NCI-H524 (cell line): ENCODE results near the gene LGALS7B.
"Not testable (repeated sequence)": the region's sequence is repeated elsewhere in the genome, so short reads cannot be mapped to it uniquely, and the experiment has no call there.

ENCODE experiments used
- DNase-seq, 2 experiments: peaks; one replicate each; lab custom pipeline; 2025; lab: John Stamatoyannopoulos, UW

Gene LGALS7B

GRCh38 chr19:38796154-38796553 is 7.2 kb downstream of the LGALS7B start:
- no peak for DNase-seq

GRCh38 chr19:38797781-38798180 is 8.8 kb downstream of the LGALS7B start:
- DNase-seq, result not testable (repeated sequence)

GRCh38 chr19:38799104-38799503 is 10.1 kb downstream of the LGALS7B start:
- no peak for DNase-seq

- no peak for DNase-seq
Observed at GRCh38 chr19:38800577-38801347, 11.8 kb downstream of the LGALS7B start.

GRCh38 chr19:38801359-38802095 is 12.5 kb downstream of the LGALS7B start:
- DNase-seq, result no peak

GRCh38 chr19:38803543-38803942 is 14.5 kb downstream of the LGALS7B start:
- no peak for DNase-seq

GRCh38 chr19:38805180-38805579 is 16.2 kb downstream of the LGALS7B start:
- no peak for DNase-seq

GRCh38 chr19:38806371-38806770 is 17.4 kb downstream of the LGALS7B start:
- DNase-seq, result peak in 1 of 2 experiments; percentile 45

GRCh38 chr19:38807374-38808098 is 18.5 kb downstream of the LGALS7B start:
- peak; percentile 86 to 87 for DNase-seq

GRCh38 chr19:38808741-38809140 is 19.7 kb downstream of the LGALS7B start:
- DNase-seq, result no peak

- DNase-seq, result peak in 1 of 2 experiments; percentile 32
Observed at GRCh38 chr19:38809592-38810252, 20.7 kb downstream of the LGALS7B start.

- no peak for DNase-seq
Observed at GRCh38 chr19:38812009-38812840, 23.2 kb downstream of the LGALS7B start.

GRCh38 chr19:38812841-38813320 is 23.9 kb downstream of the LGALS7B start, which contains the start of gene LGALS4:
LGALS4 (minus strand) TSS chr19:38812945; CDS start chr19:38812886, 59 bp downstream.
- DNase-seq, result no peak

GRCh38 chr19:38813323-38813722 is 24.3 kb downstream of the LGALS7B start:
- no peak for DNase-seq

- DNase-seq, result not testable (repeated sequence)
Observed at GRCh38 chr19:38813932-38814331, 24.9 kb downstream of the LGALS7B start.

- no peak for DNase-seq
Observed at GRCh38 chr19:38815059-38816001, 26.3 kb downstream of the LGALS7B start.

GRCh38 chr19:38816131-38816750 is 27.2 kb downstream of the LGALS7B start:
- no peak for DNase-seq

GRCh38 chr19:38817081-38817480 is 28.1 kb downstream of the LGALS7B start:
- no peak for DNase-seq

- DNase-seq, result peak; percentile 19 to 48
Observed at GRCh38 chr19:38819231-38819920, 30.4 kb downstream of the LGALS7B start.
